ENCODE results near the gene CACHD1. TPM values are rescaled to one million over a fixed set of nuclear protein-coding genes. Genes with fewer than 3 reads are reported as not detected.

CACHD1 gene
- total RNA-seq, 1 donor from 2014 or later = 44.6 TPM

- no peak for TF ChIP-seq CTCF (conservative IDR thresholded peaks at IDR 0.05)
- no peak overlapping the region for H3K27ac Mint-ChIP-seq
- peaks cover 37% of the 10 kb centered on the region for H3K36me3 Mint-ChIP-seq
- H3K9me3 Mint-ChIP-seq = no peaks in the 10 kb centered on the region
- H3K4me1 Mint-ChIP-seq (ENCODE audit: unreplicated experiment) = peaks cover 25% of the 10 kb centered on the region
- no peaks in the 10 kb centered on the region for H3K27me3 Mint-ChIP-seq
- H3K4me3 Mint-ChIP-seq = no peak overlapping the region
- DNase-seq (ENCODE audit: extremely low spot score, unreplicated experiment) = no peak
Observed at GRCh38 chr1:64561993-64562392, 92.1 kb downstream of the CACHD1 start.

GRCh38 chr1:64563958-64564565 lies 94.1 kb downstream of the CACHD1 start:
- TF ChIP-seq CTCF (conservative IDR thresholded peaks at IDR 0.05) = no peak
- peaks cover 34% of the 10 kb centered on the region for H3K4me1 Mint-ChIP-seq (ENCODE audit: unreplicated experiment)
- no peaks in the 10 kb centered on the region for H3K27me3 Mint-ChIP-seq
- no peak overlapping the region for H3K27ac Mint-ChIP-seq
- no peaks in the 10 kb centered on the region for H3K9me3 Mint-ChIP-seq
- H3K36me3 Mint-ChIP-seq = peaks cover 24% of the 10 kb centered on the region
- DNase-seq (ENCODE audit: extremely low spot score, unreplicated experiment) = no peak
- no peak overlapping the region for H3K4me3 Mint-ChIP-seq

GRCh38 chr1:64564891-64565290 lies 95.0 kb downstream of the CACHD1 start:
- peaks cover 38% of the 10 kb centered on the region for H3K4me1 Mint-ChIP-seq (ENCODE audit: unreplicated experiment)
- peaks cover 20% of the 10 kb centered on the region for H3K36me3 Mint-ChIP-seq
- no peak for TF ChIP-seq CTCF (conservative IDR thresholded peaks at IDR 0.05)
- peak overlapping the region; percentile 18 for H3K27ac Mint-ChIP-seq
- DNase-seq (ENCODE audit: extremely low spot score, unreplicated experiment) = no peak
- no peaks in the 10 kb centered on the region for H3K27me3 Mint-ChIP-seq
- H3K9me3 Mint-ChIP-seq = no peaks in the 10 kb centered on the region
- H3K4me3 Mint-ChIP-seq = no peak overlapping the region

GRCh38 chr1:64567426-64568170 lies 97.7 kb downstream of the CACHD1 start:
- TF ChIP-seq CTCF (conservative IDR thresholded peaks at IDR 0.05) = no peak
- Mint-ChIP-seq H3K36me3 (peaks cover 3% of the 10 kb centered on the region), H3K9me3 (no peaks in the 10 kb centered on the region), H3K4me3 (no peak overlapping the region), H3K4me1 (ENCODE audit: unreplicated experiment) (peaks cover 60% of the 10 kb centered on the region), H3K27ac (no peak overlapping the region), H3K27me3 (no peaks in the 10 kb centered on the region)
- DNase-seq (ENCODE audit: extremely low spot score, unreplicated experiment) = no peak

- Mint-ChIP-seq H3K4me3 (no peak overlapping the region), H3K27me3 (no peaks in the 10 kb centered on the region), H3K36me3 (peaks cover 3% of the 10 kb centered on the region), H3K4me1 (ENCODE audit: unreplicated experiment) (peaks cover 65% of the 10 kb centered on the region), H3K27ac (no peak overlapping the region), H3K9me3 (no peaks in the 10 kb centered on the region)
- DNase-seq (ENCODE audit: extremely low spot score, unreplicated experiment) = no peak
- no peak for TF ChIP-seq CTCF (conservative IDR thresholded peaks at IDR 0.05)
Observed at GRCh38 chr1:64568171-64568450, 98.2 kb downstream of the CACHD1 start.
